OCI-LY3 (cell line): ENCODE data around the gene ACOT7.

ENCODE experiments used
- H2AFZ ChIP-seq: fragments of 200-600, 300-600 bp; shearing (Covaris generic); 2 replicates; pipeline ENCODE4 v1.6.0; 2014; ENCODE audit warnings: antibody characterized with exemption, low read depth, low read length
- H3K27ac ChIP-seq: fragments of 200-600, 300-600 bp; sonication (generic); 2 replicates; pipeline ENCODE4 v1.5.1; 2014; ENCODE audit warnings: mild to moderate bottlenecking, low read length, moderate library complexity, mixed read lengths
- H3K27me3 ChIP-seq: fragments of 200-600, 300-600 bp; sonication (generic); 2 replicates; pipeline ENCODE4 v1.6.1; 2014; ENCODE audit warnings: low read depth, low read length, mixed read lengths
- H3K36me3 ChIP-seq: fragments of 200-600, 300-600 bp; sonication (generic); replicated peaks from 2 replicates; pipeline ENCODE3; 2014; ENCODE audit warnings: low read depth, low read length, mixed read lengths
- H3K4me1 ChIP-seq: fragments of 300-600, 200-600 bp; sonication (generic); 2 replicates; pipeline ENCODE4 v1.6.1; 2014; ENCODE audit warnings: low read length, mixed read lengths
- H3K4me2 ChIP-seq: fragments of 200-600, 300-600 bp; sonication (generic); 2 replicates; pipeline ENCODE4 v1.6.1; 2014; ENCODE audit warnings: low read length, mixed read lengths
- H3K4me3 ChIP-seq: fragments of 300-600, 200-600 bp; sonication (generic); 2 replicates; pipeline ENCODE4 v1.5.1; 2014; ENCODE audit warnings: antibody characterized with exemption, mild to moderate bottlenecking, low read length, moderate library complexity
- H3K79me2 ChIP-seq: fragments of 300-600, 200-600 bp; shearing (Covaris generic); 2 replicates; pipeline ENCODE4 v1.6.1; 2014; ENCODE audit warnings: mild to moderate bottlenecking, low read length, mixed read lengths
- H3K9ac ChIP-seq: fragments of 300-600, 200-600 bp; shearing (Covaris generic); 2 replicates; pipeline ENCODE4 v1.6.0; 2014; ENCODE audit warnings: mild to moderate bottlenecking, low read length, moderate library complexity
- H3K9me3 ChIP-seq: fragments of 200-600, 300-600 bp; shearing (Covaris generic); 2 replicates; pipeline ENCODE4 v1.6.1; 2014; ENCODE audit warnings: low read length, mixed read lengths; ENCODE audit not compliant: insufficient read depth
- H4K20me1 ChIP-seq: fragments of 200-600, 300-600 bp; sonication (generic); 2 replicates; pipeline ENCODE4 v1.6.1; 2016; ENCODE audit warnings: low read length, mixed read lengths; ENCODE audit not compliant: insufficient read depth
- EZH2phosphoT487 ChIP-seq: fragments of 200-600 bp; shearing (Covaris generic); IDR thresholded peaks from 2 replicates; pipeline ENCODE4 v1.6.1; 2018; ENCODE audit warnings: antibody characterized with exemption, mixed run types, low read depth
- TF ChIP-seq, protein P1 (sequence below): fragments of 200-600, 300-600 bp; sonication (generic); IDR thresholded peaks from 2 replicates; pipeline ENCODE4 v1.5.1; 2014; ENCODE audit warnings: antibody characterized with exemption, low read length, low read depth

Gene ACOT7

DNA sequence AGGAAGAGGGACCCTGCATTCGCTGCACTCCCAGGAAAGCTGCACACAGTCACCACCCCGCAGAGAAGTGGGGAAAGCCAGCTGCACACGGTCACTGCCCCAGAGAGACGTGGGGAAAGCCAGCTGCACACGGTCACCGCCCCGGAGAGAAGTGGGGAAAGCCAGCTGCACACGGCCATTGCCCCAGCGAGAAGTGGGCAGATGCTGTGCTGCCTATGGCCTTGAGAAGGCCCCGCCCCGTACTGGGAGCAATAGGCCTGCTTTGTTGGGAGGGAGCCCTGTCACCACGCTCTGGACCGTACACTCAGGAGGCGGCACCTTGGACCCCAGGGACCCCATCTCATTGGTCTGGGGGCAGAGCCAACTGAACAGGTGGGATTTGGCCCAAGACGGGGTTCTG is 128.4 kb downstream of the ACOT7 start:
- Histone ChIP-seq H3K4me1 (no peaks in the 10 kb centered on the region), H3K79me2 (no peaks in the 10 kb centered on the region), H3K4me3 (no peak overlapping the region), H3K9me3 (no peaks in the 10 kb centered on the region), H3K9ac (no peak overlapping the region), H3K36me3 (no peaks in the 10 kb centered on the region), H2AFZ (no peak overlapping the region), H3K27ac (no peak overlapping the region), H3K27me3 (no peaks in the 10 kb centered on the region), H3K4me2 (no peak overlapping the region), H4K20me1 (no peaks in the 10 kb centered on the region)
- TF ChIP-seq EZH2phosphoT487 = no peak
- TF ChIP-seq, protein P1, sequence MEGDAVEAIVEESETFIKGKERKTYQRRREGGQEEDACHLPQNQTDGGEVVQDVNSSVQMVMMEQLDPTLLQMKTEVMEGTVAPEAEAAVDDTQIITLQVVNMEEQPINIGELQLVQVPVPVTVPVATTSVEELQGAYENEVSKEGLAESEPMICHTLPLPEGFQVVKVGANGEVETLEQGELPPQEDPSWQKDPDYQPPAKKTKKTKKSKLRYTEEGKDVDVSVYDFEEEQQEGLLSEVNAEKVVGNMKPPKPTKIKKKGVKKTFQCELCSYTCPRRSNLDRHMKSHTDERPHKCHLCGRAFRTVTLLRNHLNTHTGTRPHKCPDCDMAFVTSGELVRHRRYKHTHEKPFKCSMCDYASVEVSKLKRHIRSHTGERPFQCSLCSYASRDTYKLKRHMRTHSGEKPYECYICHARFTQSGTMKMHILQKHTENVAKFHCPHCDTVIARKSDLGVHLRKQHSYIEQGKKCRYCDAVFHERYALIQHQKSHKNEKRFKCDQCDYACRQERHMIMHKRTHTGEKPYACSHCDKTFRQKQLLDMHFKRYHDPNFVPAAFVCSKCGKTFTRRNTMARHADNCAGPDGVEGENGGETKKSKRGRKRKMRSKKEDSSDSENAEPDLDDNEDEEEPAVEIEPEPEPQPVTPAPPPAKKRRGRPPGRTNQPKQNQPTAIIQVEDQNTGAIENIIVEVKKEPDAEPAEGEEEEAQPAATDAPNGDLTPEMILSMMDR = no peak

DNA sequence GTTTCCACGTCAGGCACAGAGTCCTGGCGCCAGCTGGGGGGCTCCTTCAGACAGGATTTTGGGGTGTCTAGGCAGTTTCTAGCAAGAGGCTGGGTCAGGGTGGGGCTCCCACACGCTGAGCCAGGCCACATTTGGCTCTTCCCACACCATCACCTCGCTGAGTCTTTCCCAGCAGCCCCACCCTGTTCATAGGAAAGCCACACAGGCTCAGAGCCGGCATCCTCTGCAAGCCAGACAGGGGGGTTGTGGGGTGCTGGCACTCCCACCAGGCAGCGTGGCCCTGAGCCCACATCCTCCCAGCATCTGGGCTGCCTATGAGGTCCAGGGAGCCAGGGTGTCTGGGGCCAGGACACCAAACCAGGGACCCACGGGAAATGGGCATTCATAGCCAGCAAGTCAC is 129.9 kb downstream of the ACOT7 start:
- H3K4me3 ChIP-seq = no peak overlapping the region
- H3K36me3 ChIP-seq = no peaks in the 10 kb centered on the region
- no peaks in the 10 kb centered on the region; the same call in 1 of the 2 replicates for H4K20me1 ChIP-seq
- no peaks in the 10 kb centered on the region for H3K79me2 ChIP-seq
- no peak overlapping the region for H3K9ac ChIP-seq
- no peak overlapping the region for H3K4me2 ChIP-seq
- H2AFZ ChIP-seq = no peak overlapping the region
- H3K27me3 ChIP-seq = no peaks in the 10 kb centered on the region
- H3K27ac ChIP-seq = no peak overlapping the region
- no peaks in the 10 kb centered on the region for H3K9me3 ChIP-seq
- no peaks in the 10 kb centered on the region for H3K4me1 ChIP-seq
- TF ChIP-seq, protein P1 = no peak
- TF ChIP-seq EZH2phosphoT487 = no peak

DNA sequence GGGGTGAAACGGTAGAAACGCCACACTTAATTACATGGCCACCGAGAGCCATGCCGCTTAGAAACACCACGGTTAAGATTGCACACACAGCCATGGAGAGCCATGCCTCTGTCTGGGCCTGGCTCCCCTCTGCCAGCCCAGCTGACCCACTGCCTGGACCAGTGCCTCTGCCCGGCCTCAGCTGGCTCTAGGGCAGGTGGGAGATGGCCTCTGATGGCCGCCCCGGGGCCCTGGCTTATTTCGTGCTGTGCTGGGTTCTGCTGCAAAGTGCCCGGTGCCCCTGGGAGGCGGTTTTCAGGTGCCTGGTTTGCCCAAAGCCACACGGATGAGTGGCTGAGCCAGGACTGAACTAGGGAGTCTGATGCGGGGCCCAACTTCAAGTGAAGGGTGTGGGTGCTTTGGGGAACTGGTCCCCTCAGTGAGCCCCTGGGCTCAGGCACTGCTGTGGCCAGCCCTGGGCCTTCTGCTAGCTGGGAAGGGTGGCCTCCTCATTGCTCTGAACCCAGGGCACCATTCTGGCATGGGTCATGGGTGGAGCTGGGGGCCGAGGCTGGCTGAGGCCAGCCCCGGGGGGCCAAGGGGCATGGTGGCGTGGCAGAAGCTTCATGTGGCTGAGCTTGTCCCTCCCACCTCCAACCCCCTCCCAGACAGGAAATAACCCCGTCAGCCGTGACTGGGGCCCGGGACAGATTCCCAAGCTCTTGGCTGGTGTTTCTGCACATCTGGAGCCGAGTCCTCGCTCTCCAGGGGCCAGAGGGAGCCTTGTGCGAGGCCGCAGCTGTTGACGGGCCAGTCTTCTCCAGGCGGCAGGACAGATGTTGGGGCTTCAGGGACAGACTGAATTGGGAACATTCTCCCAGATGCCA is 130.8 kb downstream of the ACOT7 start:
- Histone ChIP-seq H3K9me3 (no peaks in the 10 kb centered on the region), H3K4me3 (no peak overlapping the region), H4K20me1 (no peaks in the 10 kb centered on the region; the same call in 1 of the 2 replicates), H3K9ac (no peak overlapping the region), H3K4me2 (no peak overlapping the region), H3K4me1 (no peaks in the 10 kb centered on the region), H3K27ac (no peak overlapping the region), H3K27me3 (no peaks in the 10 kb centered on the region), H2AFZ (no peak overlapping the region), H3K36me3 (no peaks in the 10 kb centered on the region), H3K79me2 (no peaks in the 10 kb centered on the region)
- TF ChIP-seq, protein P1 = no peak
- no peak for TF ChIP-seq EZH2phosphoT487

DNA sequence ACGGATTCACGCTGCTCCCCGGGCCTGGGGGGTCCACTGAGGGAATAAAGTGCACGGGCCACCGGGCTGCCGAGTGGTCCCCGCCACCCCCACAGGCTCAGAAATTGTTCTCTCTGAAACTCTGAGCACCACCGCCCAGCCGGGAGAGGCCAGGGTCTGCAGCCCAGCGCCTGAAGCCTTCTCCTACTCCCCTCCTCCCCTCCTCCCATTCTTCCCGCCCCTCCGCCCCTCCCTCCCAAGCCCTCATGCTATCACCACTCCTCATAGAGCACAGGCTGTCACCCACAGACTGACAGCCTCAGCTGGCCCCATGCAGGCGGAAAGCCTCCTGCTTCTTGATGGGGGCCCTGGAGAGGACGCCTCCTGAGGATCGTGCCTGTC is 132.0 kb downstream of the ACOT7 start:
- Histone ChIP-seq H3K4me1 (no peaks in the 10 kb centered on the region), H3K27ac (no peak overlapping the region), H3K27me3 (no peaks in the 10 kb centered on the region), H3K9ac (no peak overlapping the region), H3K36me3 (no peaks in the 10 kb centered on the region), H3K79me2 (no peaks in the 10 kb centered on the region), H3K4me2 (0 out of 2 replicates have a peak overlapping the region, but pooled peaks have one; percentile 78), H3K9me3 (no peaks in the 10 kb centered on the region), H2AFZ (no peak overlapping the region), H4K20me1 (no peaks in the 10 kb centered on the region; the same call in 1 of the 2 replicates), H3K4me3 (no peak overlapping the region)
- TF ChIP-seq, protein P1 = no peak
- TF ChIP-seq EZH2phosphoT487 = no peak
